ENCODE measurements around the gene RNF115. TPM values are rescaled to one million over a fixed set of nuclear protein-coding genes. Genes with fewer than 3 reads are reported as not detected.

RNF115 gene
- total RNA-seq, 1 experiment from 2014 or later = 9.5 TPM

DNA sequence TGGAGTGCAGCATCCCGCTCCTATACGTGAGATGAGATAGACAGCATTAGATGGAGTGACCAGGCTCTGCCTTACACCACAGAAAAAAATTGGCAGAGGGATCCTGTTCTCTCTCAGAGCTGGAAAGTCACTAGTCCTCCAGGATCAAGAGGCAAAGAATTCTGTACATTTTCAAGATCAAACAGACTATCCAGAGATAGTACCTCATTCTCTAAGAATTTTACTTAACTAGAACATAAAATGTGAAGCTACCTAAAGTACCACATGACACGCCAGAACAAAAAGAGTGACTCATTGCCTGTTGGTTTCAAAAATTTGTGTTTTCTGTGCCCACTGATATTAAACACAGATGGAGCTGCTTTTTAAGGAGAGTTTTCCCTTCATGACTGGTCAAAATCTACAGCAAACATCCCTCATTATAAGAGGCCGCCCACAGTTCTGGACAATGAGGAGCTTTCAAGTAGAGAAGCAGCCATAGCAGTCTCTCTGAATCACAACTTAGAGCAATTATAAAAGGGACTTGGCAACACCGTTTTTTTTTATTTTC is 72.3 kb downstream of the RNF115 start:
- H3K4me3 ChIP-seq (replicated peaks in 1 of 2; ENCODE audit: low read depth in 1 of 2, low read length in 2 of 2) = no peak overlapping the region
- ChIA-PET RAD21 (ENCODE audit: low non-redundant PET in 1 of 2, low total read pairs in 2 of 2, uncharacterized antibody in 2 of 2, unreplicated experiment in 2 of 2) (no interaction called here), CTCF (no interaction called here), POLR2A (no interaction called here)
- no peaks in the 10 kb centered on the region for H3K27me3 ChIP-seq (ENCODE audit: insufficient read depth, low read length)
- H3K4me1 ChIP-seq (ENCODE audit: control insufficient read depth in 1 of 2, insufficient read depth in 2 of 2, low read length in 2 of 2) = peaks cover 0 to 5% of the 10 kb centered on the region in 2 experiments; a peak in 2 of 4 replicates
- no TSS peak for BruUV-seq (replicated peaks)
- TF ChIP-seq POLR2AphosphoS5 (IDR thresholded peaks at IDR 0.05; ENCODE audit: low read depth, low read length) (no peak), SP1 (IDR thresholded peaks at IDR 0.05; ENCODE audit: low read depth) (no peak), RAD21 (IDR thresholded peaks at IDR 0.05; ENCODE audit: low read depth) (no peak), POLR2A (IDR thresholded peaks at IDR 0.05; ENCODE audit: borderline replicate concordance, extremely low read depth, insufficient read depth, insufficient read length) (no peak), SRF (IDR thresholded peaks at IDR 0.05; ENCODE audit: low read depth) (no peak), YY1 (IDR thresholded peaks at IDR 0.05; ENCODE audit: extremely low read depth, insufficient replicate concordance, low read depth, low read length) (no peak)
- TF ChIP-seq, protein P1, sequence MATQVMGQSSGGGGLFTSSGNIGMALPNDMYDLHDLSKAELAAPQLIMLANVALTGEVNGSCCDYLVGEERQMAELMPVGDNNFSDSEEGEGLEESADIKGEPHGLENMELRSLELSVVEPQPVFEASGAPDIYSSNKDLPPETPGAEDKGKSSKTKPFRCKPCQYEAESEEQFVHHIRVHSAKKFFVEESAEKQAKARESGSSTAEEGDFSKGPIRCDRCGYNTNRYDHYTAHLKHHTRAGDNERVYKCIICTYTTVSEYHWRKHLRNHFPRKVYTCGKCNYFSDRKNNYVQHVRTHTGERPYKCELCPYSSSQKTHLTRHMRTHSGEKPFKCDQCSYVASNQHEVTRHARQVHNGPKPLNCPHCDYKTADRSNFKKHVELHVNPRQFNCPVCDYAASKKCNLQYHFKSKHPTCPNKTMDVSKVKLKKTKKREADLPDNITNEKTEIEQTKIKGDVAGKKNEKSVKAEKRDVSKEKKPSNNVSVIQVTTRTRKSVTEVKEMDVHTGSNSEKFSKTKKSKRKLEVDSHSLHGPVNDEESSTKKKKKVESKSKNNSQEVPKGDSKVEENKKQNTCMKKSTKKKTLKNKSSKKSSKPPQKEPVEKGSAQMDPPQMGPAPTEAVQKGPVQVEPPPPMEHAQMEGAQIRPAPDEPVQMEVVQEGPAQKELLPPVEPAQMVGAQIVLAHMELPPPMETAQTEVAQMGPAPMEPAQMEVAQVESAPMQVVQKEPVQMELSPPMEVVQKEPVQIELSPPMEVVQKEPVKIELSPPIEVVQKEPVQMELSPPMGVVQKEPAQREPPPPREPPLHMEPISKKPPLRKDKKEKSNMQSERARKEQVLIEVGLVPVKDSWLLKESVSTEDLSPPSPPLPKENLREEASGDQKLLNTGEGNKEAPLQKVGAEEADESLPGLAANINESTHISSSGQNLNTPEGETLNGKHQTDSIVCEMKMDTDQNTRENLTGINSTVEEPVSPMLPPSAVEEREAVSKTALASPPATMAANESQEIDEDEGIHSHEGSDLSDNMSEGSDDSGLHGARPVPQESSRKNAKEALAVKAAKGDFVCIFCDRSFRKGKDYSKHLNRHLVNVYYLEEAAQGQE (IDR thresholded peaks at IDR 0.05; ENCODE audit: low read depth) = no peak
- no peak overlapping the region for H2AFZ ChIP-seq (ENCODE audit: low read depth, low read length, poor library complexity, severe bottlenecking)
- no peak overlapping the region for H3K9ac ChIP-seq (ENCODE audit: low read length)
- no peaks in the 10 kb centered on the region for H4K20me1 ChIP-seq (ENCODE audit: insufficient read depth)
- H3K27ac ChIP-seq (ENCODE audit: low read depth, low read length) = peak overlapping the region; percentile 25; the same call in 1 of the 2 replicates
- DNase-seq (ENCODE audit: low read depth, low spot score) = no peak
- no peak for ATAC-seq
- H3K9me3 ChIP-seq (ENCODE audit: control insufficient read depth in 1 of 2, insufficient read depth in 1 of 2, low read depth in 1 of 2, low read length in 2 of 2) = no peaks in the 10 kb centered on the region
- no peak overlapping the region for H3K4me2 ChIP-seq (ENCODE audit: low read length)
- peaks cover 3 to 18% of the 10 kb centered on the region in 2 experiments; a peak in 3 of 4 replicates for H3K36me3 ChIP-seq (ENCODE audit: control insufficient read depth in 1 of 2, insufficient read depth in 2 of 2, low read length in 2 of 2)
- H3K79me2 ChIP-seq (ENCODE audit: insufficient read depth, low read length) = no peaks in the 10 kb centered on the region
- intact Hi-C loops (cut with micrococcal nuclease) = no loop called here
- no peaks in the 10 kb centered on the region for H3K9me2 ChIP-seq (ENCODE audit: insufficient read depth)

Data from HCT116 (cell line).